ENCODE results near the gene LST1. TPM values are rescaled to one million over a fixed set of nuclear protein-coding genes. Genes with fewer than 3 reads are reported as not detected.

LST1 gene
- total and polyA plus RNA-seq, 2 of the 8 experiments (the other 6 are each of a cell fraction or from before 2014, with no cell fraction given): not detected

DNA sequence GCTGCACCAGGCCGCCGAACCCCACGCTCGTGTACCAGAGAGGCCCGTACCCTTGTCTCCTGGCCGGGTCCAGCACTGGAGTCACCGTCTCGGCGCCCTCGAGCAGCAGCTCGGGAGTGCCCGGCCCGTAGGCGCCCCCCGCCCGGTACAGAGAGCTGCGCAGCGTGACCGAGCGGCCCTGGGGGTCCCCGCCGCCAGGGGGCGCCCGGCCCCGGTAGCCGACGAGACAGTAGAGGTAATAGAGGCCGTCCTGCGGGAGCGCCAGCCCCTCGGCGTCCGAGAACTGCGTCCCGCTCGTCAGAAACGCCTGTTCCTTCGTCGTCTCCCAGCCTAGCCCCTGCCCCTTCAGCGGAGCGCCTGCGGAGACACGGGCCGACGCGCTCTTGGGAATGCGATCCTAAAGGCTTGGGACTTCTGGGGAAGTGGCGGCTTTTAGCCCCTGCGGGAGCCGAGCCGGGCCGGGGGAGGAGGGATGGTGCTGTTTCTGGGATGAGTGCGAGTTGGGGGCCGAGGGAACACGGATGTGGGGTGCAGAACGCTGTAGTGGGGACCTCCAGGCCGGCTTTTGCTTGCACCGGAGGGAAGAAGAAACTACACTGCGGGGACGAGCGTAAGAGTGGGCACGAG, 5.2 kb upstream of the LST1 start:
- 0 out of 2 replicates have a peak overlapping the region, but pooled peaks have one; percentile 3 for H2BK20ac ChIP-seq (ENCODE audit: low read length)
- no peaks in the 10 kb centered on the region for H3K36me3 ChIP-seq (ENCODE audit: control insufficient read depth in 2 of 4, insufficient read depth in 4 of 4, low read length in 3 of 4)
- H3K4ac ChIP-seq (replicated peaks; ENCODE audit: insufficient read length, low read depth, low read length): peak overlapping the region; percentile 61
- no peaks in the 10 kb centered on the region for H4K20me1 ChIP-seq (replicated peaks in 1 of 2; ENCODE audit: control insufficient read depth in 1 of 2, insufficient read depth in 2 of 2, low read length in 2 of 2)
- H4K5ac ChIP-seq (ENCODE audit: insufficient read length, low read depth, low read length): no peak overlapping the region
- H2BK12ac ChIP-seq (ENCODE audit: low read depth, low read length): peak overlapping the region; percentile 60; the same call in 1 of the 2 replicates
- H3K79me2 ChIP-seq (ENCODE audit: control insufficient read depth in 1 of 2, insufficient read depth in 2 of 2, low read length in 2 of 2): no peaks in the 10 kb centered on the region
- peak overlapping the region; percentile 94 for H2AFZ ChIP-seq (ENCODE audit: low read length)
- FAIRE-seq: no peak
- peak overlapping the region; percentile 62 to 84 for H3K4me2 ChIP-seq (ENCODE audit: insufficient read depth in 1 of 2, low read depth in 2 of 2, low read length in 2 of 2)
- peak overlapping the region; percentile 61 for H4K91ac ChIP-seq (replicated peaks; ENCODE audit: insufficient read length, low read length)
- H3K4me3 ChIP-seq (ENCODE audit: extremely low read depth in 1 of 4, insufficient read depth in 2 of 4, low read depth in 3 of 4, low read length in 4 of 4): peak overlapping the region; percentile 54 to 89 (median 80)
- H3K79me1 ChIP-seq (ENCODE audit: low read depth, low read length): no peaks in the 10 kb centered on the region
- ChIA-PET CTCF (ENCODE audit: partially characterized antibody) (interaction anchor here (0.7 to 19.2 kb wide), 14 partner anchors 12 to 160 kb away, joined by 3 to 640 read pairs (median 6); partner anchors contain the start of genes ATP6V1G2, DDX39B, LST1 and LTB), POLR2A (ENCODE audit: partially characterized antibody) (interaction anchor here (1.0 to 12.2 kb wide), 15 partner anchors 9 to 139 kb away, joined by 3 to 110 read pairs (median 5); partner anchors contain the start of genes ATP6V1G2, C6orf47, DDX39B and MCCD1)
- H3K23me2 ChIP-seq (ENCODE audit: low read depth, low read length): peaks cover 9% of the 10 kb centered on the region; the same call in 1 of the 2 replicates
- no peak overlapping the region for H3K23ac ChIP-seq (ENCODE audit: insufficient read length)
- 4% methylated on average over 57 of the region's 62 CpGs; no CpG with 5 or more reads in 1 of the 2 experiments for WGBS, 2 experiments (ENCODE audit: extremely low coverage in 1 of 2, insufficient coverage in 1 of 2, insufficient read length in 1 of 2, insufficient replicate concordance in 2 of 2, low coverage in 1 of 2, low lambda C conversion rate in 2 of 2, missing lambda C conversion rate in 1 of 2)
- peak overlapping the region; percentile 32 for H3K56ac ChIP-seq (replicated peaks; ENCODE audit: insufficient read length, low read depth, low read length)
- H3K18ac ChIP-seq (ENCODE audit: extremely low read depth, low read length): peak overlapping the region; percentile 93
- H2BK120ac ChIP-seq (replicated peaks; ENCODE audit: low read depth, low read length): no peak overlapping the region
- DNase-seq (ENCODE audit: low read depth in 1 of 2, low spot score in 2 of 2): peak; percentile 38 to 96
- H3K9me3 ChIP-seq (ENCODE audit: insufficient read depth in 2 of 2, low read depth in 1 of 2, low read length in 1 of 2): no peaks in the 10 kb centered on the region
- peaks cover 0 to 8% (median 7%) of the 10 kb centered on the region in 4 experiments; a peak in 5 of 7 replicates for H3K27me3 ChIP-seq (replicated peaks in 1 of 4; ENCODE audit: control insufficient read depth in 3 of 4, extremely low read depth in 1 of 4, insufficient read depth in 3 of 4, low read length in 3 of 4)
- H3K27ac ChIP-seq (ENCODE audit: low read depth, low read length): no peak overlapping the region
- H3K9ac ChIP-seq (replicated peaks in 1 of 4; ENCODE audit: extremely low read depth in 1 of 4, low read depth in 3 of 4, low read length in 3 of 4): peak overlapping the region; percentile 22 to 57 (median 44); a peak in 6 of 7 replicates
- peak overlapping the region; percentile 58; the same call in 1 of the 2 replicates for H4K8ac ChIP-seq (ENCODE audit: extremely low read depth, insufficient read depth, low read length)
- peaks cover 0 to 6% (median 6%) of the 10 kb centered on the region in 4 experiments; a peak in 6 of 7 replicates for H3K4me1 ChIP-seq (replicated peaks in 1 of 4; ENCODE audit: control insufficient read depth in 3 of 4, insufficient read depth in 4 of 4, low read length in 3 of 4)
- H2BK15ac ChIP-seq (ENCODE audit: low read length): peak overlapping the region; percentile 31; the same call in 1 of the 2 replicates
- H2BK5ac ChIP-seq (ENCODE audit: low read depth, low read length): peak overlapping the region; percentile 75; the same call in 1 of the 2 replicates
- H3K14ac ChIP-seq (ENCODE audit: insufficient read length): no peak overlapping the region
- no peak overlapping the region for H2AK5ac ChIP-seq (ENCODE audit: low read depth, low read length)
- TF ChIP-seq RXRA (IDR thresholded peaks at IDR 0.05; ENCODE audit: insufficient read depth, low read depth, low read length): no peak
- TF ChIP-seq CBX8 (IDR thresholded peaks at IDR 0.05; ENCODE audit: borderline replicate concordance, low read depth, low read length): no peak
- TF ChIP-seq BRCA1 (IDR thresholded peaks at IDR 0.05; ENCODE audit: low read depth, low read length): no peak; the same call in 1 of the 2 replicates
- peak; percentile 37; the same call in 1 of the 2 replicates for TF ChIP-seq PHF8 (conservative IDR thresholded peaks at IDR 0.05; ENCODE audit: low read depth, low read length)
- no peak for TF ChIP-seq MAFK (IDR thresholded peaks at IDR 0.05; ENCODE audit: low read depth, low read length)
- TF ChIP-seq SUZ12 (IDR thresholded peaks at IDR 0.05; ENCODE audit: low read length): 0 out of 2 replicates have a peak, but pooled peaks have one; percentile 40
- peak in 2 of 3 experiments; percentile 89 to 93; a peak in 3 of 4 replicates for TF ChIP-seq CTCF (IDR thresholded peaks at IDR 0.05; ENCODE audit: control extremely low read depth in 1 of 3, insufficient read depth in 1 of 3, low read depth in 1 of 3, low read length in 3 of 3)
- TF ChIP-seq GTF2F1 (IDR thresholded peaks at IDR 0.05; ENCODE audit: borderline replicate concordance, low read depth, low read length): no peak
